HFFc6 (cell line): ENCODE measurements around the gene MSANTD2. TPM values are rescaled to one million over a fixed set of nuclear protein-coding genes. Genes with fewer than 3 reads are reported as not detected.
A peak's percentile ranks its signal among the peaks of the same experiment; 100 is the strongest.

Experiments
- DNase-seq: peaks from one replicate; pipeline ENCODE4 v3.0.0-alpha.2; 2018
- H3K27ac Mint-ChIP-seq: 2 replicates; pipeline ENCODE4 v1.8.0; 2020; ENCODE audit warnings: mild to moderate bottlenecking, mixed read lengths
- H3K27me3 Mint-ChIP-seq: 2 replicates; pipeline ENCODE4 v1.8.0; 2021; ENCODE audit warnings: mild to moderate bottlenecking, moderate library complexity, mixed read lengths; ENCODE audit not compliant: insufficient read depth
- H3K36me3 Mint-ChIP-seq: 2 replicates; pipeline ENCODE4 v1.8.0; 2021; ENCODE audit warnings: low read depth, mixed read lengths
- H3K4me1 Mint-ChIP-seq: 2 replicates; pipeline ENCODE4 v1.8.0; 2020; ENCODE audit warnings: low read depth, mixed read lengths
- H3K4me3 Mint-ChIP-seq: 2 replicates; pipeline ENCODE4 v1.8.0; 2020; ENCODE audit warnings: mild to moderate bottlenecking, moderate library complexity, mixed read lengths
- H3K9me3 Mint-ChIP-seq: 2 replicates; pipeline ENCODE4 v1.8.0; 2020; ENCODE audit warnings: mild to moderate bottlenecking, mixed read lengths
- CTCF ChIP-seq: fragments of 200-600 bp; sonication (generic); IDR thresholded peaks from 2 replicates; pipeline ENCODE4 v1.5.0; 2021; ENCODE audit warnings: antibody characterized with exemption, mild to moderate bottlenecking
- total RNA-seq, 6 experiments: library from RNA; stranded (reverse); fragmentation: NEBNext Ultra II Directional; extraction: Animal tissue kit (Norgen Biotek cat#: 25700); gene quantifications; 2 replicates in 1 of 6; 3 replicates in 5 of 6; pipeline ENCODE4 v1.2.3, GENCODE V29; 2021

The MSANTD2 gene
- total RNA-seq, 6 experiments from 2014 or later = 4.4 to 7.1 (median 5.8) TPM

- peaks cover 4% of the 10 kb centered on the region; the same call in 1 of the 2 replicates for H3K36me3 Mint-ChIP-seq
- H3K27ac Mint-ChIP-seq = no peak overlapping the region
- peaks cover 31% of the 10 kb centered on the region for H3K4me1 Mint-ChIP-seq
- no peak overlapping the region for H3K4me3 Mint-ChIP-seq
- no peak for TF ChIP-seq CTCF
- peaks cover 43% of the 10 kb centered on the region for H3K27me3 Mint-ChIP-seq
- H3K9me3 Mint-ChIP-seq = no peaks in the 10 kb centered on the region
- no peak for DNase-seq
These were observed 38.6 kb upstream of the MSANTD2 start for GRCh38 chr11:124838805-124839127.

- peak; percentile 89 for DNase-seq
- Mint-ChIP-seq H3K4me1 (peaks cover 31% of the 10 kb centered on the region), H3K27ac (peak overlapping the region; percentile 85; the same call in 1 of the 2 replicates), H3K4me3 (peak overlapping the region; percentile 82; the same call in 1 of the 2 replicates), H3K36me3 (peaks cover 4% of the 10 kb centered on the region; the same call in 1 of the 2 replicates), H3K27me3 (peaks cover 33% of the 10 kb centered on the region), H3K9me3 (no peaks in the 10 kb centered on the region)
- TF ChIP-seq CTCF = peak; percentile 10; the same call in 1 of the 2 replicates
These were observed 37.3 kb upstream of the MSANTD2 start for GRCh38 chr11:124837491-124837856.

- Mint-ChIP-seq H3K9me3 (no peaks in the 10 kb centered on the region), H3K36me3 (0 out of 2 replicates have a peak, but pooled peaks cover 2% of the 10 kb centered on the region), H3K27ac (peak overlapping the region; percentile 85), H3K4me1 (peaks cover 26% of the 10 kb centered on the region), H3K27me3 (peaks cover 22% of the 10 kb centered on the region), H3K4me3 (peak overlapping the region; percentile 82)
- TF ChIP-seq CTCF = no peak
- no peak for DNase-seq
These were observed 35.7 kb upstream of the MSANTD2 start for GRCh38 chr11:124835918-124836317.

- TF ChIP-seq CTCF = no peak
- no peaks in the 10 kb centered on the region for H3K9me3 Mint-ChIP-seq
- no peaks in the 10 kb centered on the region for H3K36me3 Mint-ChIP-seq
- H3K27ac Mint-ChIP-seq = no peak overlapping the region
- peaks cover 24% of the 10 kb centered on the region for H3K4me1 Mint-ChIP-seq
- H3K27me3 Mint-ChIP-seq = peaks cover 19% of the 10 kb centered on the region
- no peak for DNase-seq
- no peak overlapping the region for H3K4me3 Mint-ChIP-seq
These were observed 34.4 kb upstream of the MSANTD2 start for GRCh38 chr11:124834526-124835180.

- TF ChIP-seq CTCF = no peak
- Mint-ChIP-seq H3K4me3 (no peak overlapping the region), H3K36me3 (no peaks in the 10 kb centered on the region), H3K27me3 (peaks cover 10% of the 10 kb centered on the region), H3K27ac (no peak overlapping the region), H3K9me3 (no peaks in the 10 kb centered on the region), H3K4me1 (peaks cover 23% of the 10 kb centered on the region)
- no peak for DNase-seq
These were observed 32.4 kb upstream of the MSANTD2 start for GRCh38 chr11:124832571-124832970.
